AG04450 (cell line): Measurements from ENCODE around the gene RALGAPA1. TPM values are rescaled to one million over a fixed set of nuclear protein-coding genes. Genes with fewer than 3 reads are reported as not detected.

Experiments
- CTCF ChIA-PET: fragments of 300-600, 350-600 bp; formaldehyde crosslinking; extraction: SDS; loops from one replicate; lab custom pipeline; 2022; ENCODE audit warnings: antibody characterized with exemption, inconsistent platforms; lab: Charles Lee
- POLR2A ChIA-PET: fragments of 350-600 bp; formaldehyde crosslinking; extraction: SDS; loops from one replicate; lab custom pipeline; 2021; ENCODE audit warnings: antibody characterized with exemption, inconsistent platforms; lab: Yijun Ruan, JAX
- DNase-seq: peaks from one replicate; pipeline ENCODE4 v3.0.0-alpha.2; 2011; ENCODE audit warnings: low read depth, low spot score
- H3K27ac ChIP-seq: one replicate; pipeline ENCODE4 v1.5.1; 2012; ENCODE audit warnings: low read depth, low read length, control low read depth
- H3K27me3 ChIP-seq: one replicate; pipeline ENCODE4 v1.6.0; 2012; ENCODE audit warnings: low read length; ENCODE audit not compliant: control insufficient read depth, insufficient read depth
- H3K4me3 ChIP-seq: 2 replicates; pipeline ENCODE4 v1.5.1; 2011; ENCODE audit warnings: mild to moderate bottlenecking, low read depth, low read length, control low read depth
- H3K9me3 ChIP-seq: 2 replicates; pipeline ENCODE4 v1.5.1; 2012; ENCODE audit warnings: low read length; ENCODE audit not compliant: control insufficient read depth, insufficient read depth
- polyA plus RNA-seq: library from polyadenylated mRNA; depleted of rRNA; stranded (reverse); fragments of >200 nt; gene quantifications from 2 replicates; pipeline ENCODE4 v1.2.3, GENCODE V29; 2011
- TF ChIP-seq, protein P1 (sequence below): IDR thresholded peaks from 2 replicates; pipeline ENCODE4 v1.5.1; 2011; ENCODE audit warnings: low read depth, low read length, control low read depth, inconsistent platforms

RALGAPA1 gene
- polyA plus RNA-seq, 1 experiment, result 9.7 TPM

DNA sequence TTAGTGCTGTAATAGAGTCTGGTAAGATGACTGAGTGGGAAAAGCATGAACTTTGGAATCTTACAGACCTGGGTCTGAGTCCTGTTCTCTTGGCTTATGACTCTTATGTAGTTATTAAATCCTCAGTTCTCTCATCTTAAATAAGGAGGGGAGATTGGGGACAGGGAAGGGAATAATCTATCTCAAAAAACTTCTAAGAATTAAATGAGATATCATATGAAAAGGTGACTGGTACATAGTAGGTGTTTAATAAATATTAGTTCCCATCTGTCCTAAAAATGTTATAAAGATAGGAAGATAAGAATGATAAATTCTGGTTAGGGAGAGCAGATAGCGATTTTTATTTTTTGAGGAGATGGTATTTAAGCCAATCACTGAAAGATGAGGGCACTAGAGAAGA lies 156.1 kb downstream of the RALGAPA1 start:
- no peak for DNase-seq
- ChIA-PET CTCF (no interaction called here), POLR2A (no interaction called here)
- H3K4me3 ChIP-seq, result no peak overlapping the region
- H3K27ac ChIP-seq, result no peak overlapping the region
- H3K27me3 ChIP-seq, result no peaks in the 10 kb centered on the region
- TF ChIP-seq, protein P1, sequence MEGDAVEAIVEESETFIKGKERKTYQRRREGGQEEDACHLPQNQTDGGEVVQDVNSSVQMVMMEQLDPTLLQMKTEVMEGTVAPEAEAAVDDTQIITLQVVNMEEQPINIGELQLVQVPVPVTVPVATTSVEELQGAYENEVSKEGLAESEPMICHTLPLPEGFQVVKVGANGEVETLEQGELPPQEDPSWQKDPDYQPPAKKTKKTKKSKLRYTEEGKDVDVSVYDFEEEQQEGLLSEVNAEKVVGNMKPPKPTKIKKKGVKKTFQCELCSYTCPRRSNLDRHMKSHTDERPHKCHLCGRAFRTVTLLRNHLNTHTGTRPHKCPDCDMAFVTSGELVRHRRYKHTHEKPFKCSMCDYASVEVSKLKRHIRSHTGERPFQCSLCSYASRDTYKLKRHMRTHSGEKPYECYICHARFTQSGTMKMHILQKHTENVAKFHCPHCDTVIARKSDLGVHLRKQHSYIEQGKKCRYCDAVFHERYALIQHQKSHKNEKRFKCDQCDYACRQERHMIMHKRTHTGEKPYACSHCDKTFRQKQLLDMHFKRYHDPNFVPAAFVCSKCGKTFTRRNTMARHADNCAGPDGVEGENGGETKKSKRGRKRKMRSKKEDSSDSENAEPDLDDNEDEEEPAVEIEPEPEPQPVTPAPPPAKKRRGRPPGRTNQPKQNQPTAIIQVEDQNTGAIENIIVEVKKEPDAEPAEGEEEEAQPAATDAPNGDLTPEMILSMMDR, result no peak
- H3K9me3 ChIP-seq, result no peaks in the 10 kb centered on the region

DNA sequence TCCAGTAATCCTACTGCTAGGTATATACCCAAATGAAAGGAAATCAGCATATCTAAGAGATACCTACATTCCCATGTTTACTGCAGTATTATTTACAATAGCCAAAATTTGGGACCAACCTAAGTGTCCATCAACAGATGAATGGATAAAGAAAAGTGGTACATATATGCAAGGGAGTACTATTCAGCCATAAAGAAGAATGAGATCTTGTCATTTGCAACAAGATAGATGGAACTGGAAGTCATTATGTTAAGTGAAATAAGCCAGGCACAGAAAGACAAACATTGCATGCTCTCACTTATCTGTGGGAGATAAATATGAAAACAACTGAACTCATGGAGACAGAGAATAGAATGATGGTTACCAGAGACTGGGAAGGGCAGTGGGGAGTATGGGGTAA lies 165.6 kb downstream of the RALGAPA1 start:
- H3K4me3 ChIP-seq, result no peak overlapping the region
- no peak overlapping the region for H3K27ac ChIP-seq
- CTCF ChIA-PET, result no interaction called here
- TF ChIP-seq, protein P1, result no peak
- POLR2A ChIA-PET, result no interaction called here
- H3K9me3 ChIP-seq, result no peaks in the 10 kb centered on the region
- no peaks in the 10 kb centered on the region for H3K27me3 ChIP-seq
- no peak for DNase-seq

DNA sequence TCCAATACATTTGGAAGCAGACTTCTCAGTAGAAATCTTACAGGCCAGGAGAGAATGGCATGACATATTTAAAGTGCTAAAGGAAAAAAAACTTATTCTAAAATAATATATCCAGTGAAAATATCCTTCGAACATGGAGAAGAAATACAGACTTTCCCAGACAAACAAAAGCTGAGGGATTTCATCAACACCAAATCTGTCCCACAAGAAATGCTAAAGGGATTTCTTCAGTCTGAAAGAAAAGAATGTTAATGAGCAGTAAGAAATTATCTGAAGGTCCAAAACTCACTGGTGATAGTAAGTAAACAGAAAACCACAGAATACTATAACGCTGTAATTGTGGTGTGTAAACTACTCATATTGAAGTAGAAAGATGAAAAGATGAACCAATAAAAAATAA lies 171.2 kb downstream of the RALGAPA1 start:
- Histone ChIP-seq H3K27ac (no peak overlapping the region), H3K4me3 (no peak overlapping the region), H3K27me3 (no peaks in the 10 kb centered on the region), H3K9me3 (no peaks in the 10 kb centered on the region)
- ChIA-PET POLR2A (no interaction called here), CTCF (no interaction called here)
- TF ChIP-seq, protein P1, result no peak
- DNase-seq, result no peak

DNA sequence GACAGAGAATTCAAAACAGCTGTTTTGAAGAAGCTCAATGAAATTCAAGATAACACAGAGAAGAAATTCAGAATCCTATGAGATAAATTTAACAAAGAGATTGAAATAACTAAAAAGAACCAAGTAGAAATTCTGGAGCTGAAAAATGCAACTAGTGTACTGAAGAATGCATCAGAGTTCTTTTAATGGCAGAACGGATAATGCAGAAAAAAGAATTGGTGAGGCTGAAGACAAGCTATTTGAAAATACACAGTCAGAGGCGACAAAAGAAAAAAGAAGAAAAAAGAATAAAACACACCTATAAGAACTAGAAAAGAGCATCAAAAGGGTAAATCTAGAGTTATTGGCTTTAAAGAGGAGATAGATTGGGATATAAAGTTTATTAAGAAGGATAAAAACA lies 171.8 kb downstream of the RALGAPA1 start:
- ChIA-PET POLR2A (no interaction called here), CTCF (no interaction called here)
- no peak overlapping the region for H3K4me3 ChIP-seq
- TF ChIP-seq, protein P1, result no peak
- no peaks in the 10 kb centered on the region for H3K9me3 ChIP-seq
- H3K27me3 ChIP-seq, result no peaks in the 10 kb centered on the region
- no peak overlapping the region for H3K27ac ChIP-seq
- no peak for DNase-seq

DNA sequence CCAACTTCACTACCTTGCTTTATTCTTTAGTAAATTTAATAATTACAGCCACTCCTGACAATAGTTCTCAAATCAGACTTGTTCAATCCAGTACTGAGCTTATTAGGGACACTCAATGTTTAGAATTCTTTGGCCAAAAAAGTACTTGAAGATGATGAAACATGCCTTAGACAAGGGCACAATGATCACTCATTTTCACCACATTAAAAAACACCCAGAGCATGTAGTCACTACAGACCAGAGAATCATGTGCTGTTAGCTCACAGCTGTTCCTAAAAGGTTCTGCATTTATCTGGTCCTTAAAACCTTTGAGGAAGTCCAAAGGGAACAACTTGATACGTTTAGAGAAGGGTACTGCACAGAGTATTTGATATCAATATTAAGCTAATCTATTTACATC lies 176.4 kb downstream of the RALGAPA1 start:
- POLR2A ChIA-PET, result no interaction called here
- H3K9me3 ChIP-seq, result no peaks in the 10 kb centered on the region
- no peak overlapping the region for H3K4me3 ChIP-seq
- DNase-seq, result peak; percentile 23
- CTCF ChIA-PET, result interaction anchor here (1.5 to 2.5 kb wide), 2 partner anchors 55 to 186 kb away, joined by 4 to 8 read pairs; no protein-coding TSS in a partner anchor
- no peaks in the 10 kb centered on the region for H3K27me3 ChIP-seq
- TF ChIP-seq, protein P1, result no peak
- H3K27ac ChIP-seq, result no peak overlapping the region
